Measurements from ENCODE around the gene PPME1. TPM values are rescaled to one million over a fixed set of nuclear protein-coding genes. Genes with fewer than 3 reads are reported as not detected.

The PPME1 gene
- total RNA-seq, 1 donor from 2014 or later = 69.6 TPM

GRCh38 chr11:74283580-74284180 lies 112.6 kb downstream of the PPME1 start:
- DNase-seq = no peak
- intact Hi-C loops (cut with micrococcal nuclease) = no loop called here
- no peak overlapping the region for H3K27ac Mint-ChIP-seq
- no peaks in the 10 kb centered on the region for H3K9me3 Mint-ChIP-seq
- H3K4me3 Mint-ChIP-seq = no peak overlapping the region
- H3K4me1 Mint-ChIP-seq = no peaks in the 10 kb centered on the region
- H3K27me3 Mint-ChIP-seq = no peaks in the 10 kb centered on the region
- no peaks in the 10 kb centered on the region for H3K36me3 Mint-ChIP-seq (ENCODE audit: low read depth)

- no peaks in the 10 kb centered on the region for H3K9me3 Mint-ChIP-seq
- H3K36me3 Mint-ChIP-seq (ENCODE audit: low read depth) = no peaks in the 10 kb centered on the region
- no peaks in the 10 kb centered on the region for H3K4me1 Mint-ChIP-seq
- H3K27ac Mint-ChIP-seq = no peak overlapping the region
- intact Hi-C loops (cut with micrococcal nuclease) = no loop called here
- H3K27me3 Mint-ChIP-seq = no peaks in the 10 kb centered on the region
- H3K4me3 Mint-ChIP-seq = no peak overlapping the region
- DNase-seq = no peak
These were observed 113.4 kb downstream of the PPME1 start for GRCh38 chr11:74284466-74284865.

DNA sequence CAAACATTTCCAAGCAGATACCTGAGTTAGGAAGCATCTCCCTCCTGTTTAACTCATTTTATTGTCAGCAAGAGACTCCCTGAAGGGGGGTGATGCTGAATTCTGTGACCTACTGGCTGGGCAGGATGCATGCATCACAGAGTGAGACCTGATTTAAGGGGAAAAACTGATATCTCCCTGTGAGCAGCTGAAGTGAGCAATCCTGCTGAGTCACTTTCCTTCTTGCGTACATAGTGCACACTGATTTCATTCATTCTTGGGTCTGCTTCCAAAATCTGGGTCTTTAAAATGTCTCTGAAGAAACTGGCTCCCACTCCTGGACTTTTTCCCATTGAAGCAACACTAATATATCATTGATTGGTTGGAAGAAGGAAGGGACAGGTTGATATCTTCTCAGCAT lies 117.1 kb downstream of the PPME1 start:
- no peaks in the 10 kb centered on the region for H3K36me3 Mint-ChIP-seq (ENCODE audit: low read depth)
- H3K9me3 Mint-ChIP-seq = no peaks in the 10 kb centered on the region
- H3K27me3 Mint-ChIP-seq = peaks cover 10% of the 10 kb centered on the region
- no peak overlapping the region for H3K27ac Mint-ChIP-seq
- intact Hi-C loops (cut with micrococcal nuclease) = no loop called here
- no peak for DNase-seq
- H3K4me1 Mint-ChIP-seq = no peaks in the 10 kb centered on the region
- H3K4me3 Mint-ChIP-seq = no peak overlapping the region

- no peak overlapping the region for H3K27ac Mint-ChIP-seq
- no peak overlapping the region for H3K4me3 Mint-ChIP-seq
- H3K36me3 Mint-ChIP-seq (ENCODE audit: low read depth) = no peaks in the 10 kb centered on the region
- no peaks in the 10 kb centered on the region for H3K9me3 Mint-ChIP-seq
- DNase-seq = no peak
- H3K27me3 Mint-ChIP-seq = peaks cover 14% of the 10 kb centered on the region
- no peaks in the 10 kb centered on the region for H3K4me1 Mint-ChIP-seq
- intact Hi-C loops (cut with micrococcal nuclease) = no loop called here
These were observed 117.8 kb downstream of the PPME1 start for GRCh38 chr11:74288911-74289310.

- no peaks in the 10 kb centered on the region for H3K36me3 Mint-ChIP-seq (ENCODE audit: low read depth)
- H3K27ac Mint-ChIP-seq = no peak overlapping the region
- peaks cover 5% of the 10 kb centered on the region for H3K4me1 Mint-ChIP-seq
- intact Hi-C loops (cut with micrococcal nuclease) = no loop called here
- H3K4me3 Mint-ChIP-seq = no peak overlapping the region
- H3K9me3 Mint-ChIP-seq = no peaks in the 10 kb centered on the region
- peaks cover 18% of the 10 kb centered on the region for H3K27me3 Mint-ChIP-seq
- no peak for DNase-seq
These were observed 126.4 kb downstream of the PPME1 start for GRCh38 chr11:74297484-74297883.

DNA sequence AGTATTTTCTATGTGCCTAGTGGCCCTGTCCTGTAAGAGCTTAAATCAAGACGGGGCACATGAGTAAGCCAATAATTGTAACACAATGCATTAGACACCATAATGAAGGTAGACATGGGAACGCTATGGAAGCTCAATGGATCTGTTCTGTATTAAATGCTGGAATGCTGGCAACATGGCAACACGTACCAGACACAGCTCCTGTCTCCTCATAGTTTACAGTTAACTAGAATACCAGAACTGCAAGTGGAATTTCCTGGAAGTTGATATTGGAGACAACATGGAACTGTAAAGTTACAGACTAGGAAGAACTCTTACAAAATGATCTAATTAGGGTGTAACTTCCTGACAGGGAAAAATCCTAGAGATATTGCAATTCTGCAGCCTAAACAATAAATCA lies 127.9 kb downstream of the PPME1 start:
- no peak overlapping the region for H3K27ac Mint-ChIP-seq
- H3K9me3 Mint-ChIP-seq = no peaks in the 10 kb centered on the region
- no peak overlapping the region for H3K4me3 Mint-ChIP-seq
- intact Hi-C loops (cut with micrococcal nuclease) = no loop called here
- peaks cover 9% of the 10 kb centered on the region for H3K27me3 Mint-ChIP-seq
- DNase-seq = no peak
- peaks cover 5% of the 10 kb centered on the region for H3K4me1 Mint-ChIP-seq
- no peaks in the 10 kb centered on the region for H3K36me3 Mint-ChIP-seq (ENCODE audit: low read depth)

Other genes starting within 250 kb of the PPME1 start
- 0.26 and 1.0 TPM in 2 replicates for gene DNAJB13, start 220.3 kb upstream of the PPME1 start, total RNA-seq
- gene UCP2, start 188.4 kb upstream of the PPME1 start, total RNA-seq = 447 and 452 TPM in 2 replicates
- 2.9 and 3.6 TPM in 2 replicates for gene UCP3, start 162.2 kb upstream of the PPME1 start, total RNA-seq
- gene C2CD3, start 287 bp upstream of the PPME1 start, total RNA-seq = 35.1 and 37.4 TPM in 2 replicates
- not detected in 2 replicates for gene P4HA3, start 140.4 kb downstream of the PPME1 start, total RNA-seq
- 4.7 and 4.9 TPM in 2 replicates for gene PGM2L1, start 227.1 kb downstream of the PPME1 start, total RNA-seq